ENCODE measurements around the gene CCDC192. TPM values are rescaled to one million over a fixed set of nuclear protein-coding genes. Genes with fewer than 3 reads are reported as not detected.
"Not testable (repeated sequence)": the region's sequence is repeated elsewhere in the genome, so short reads cannot be mapped to it uniquely, and the experiment has no call there.

CCDC192 gene, protein sequence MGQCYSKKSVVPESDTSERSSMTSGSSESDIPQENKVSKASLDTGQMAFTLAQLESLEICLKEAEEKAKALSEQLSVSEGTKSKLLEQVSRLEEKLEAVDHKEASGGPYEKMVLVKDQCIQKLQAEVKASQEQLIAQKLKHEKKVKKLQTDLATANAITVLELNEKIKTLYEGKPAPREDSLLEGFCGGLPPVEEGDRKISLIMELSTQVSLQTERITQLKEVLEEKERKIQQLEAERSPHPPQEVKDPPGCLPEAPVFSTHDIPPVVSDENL
- total RNA-seq: not detected

DNA sequence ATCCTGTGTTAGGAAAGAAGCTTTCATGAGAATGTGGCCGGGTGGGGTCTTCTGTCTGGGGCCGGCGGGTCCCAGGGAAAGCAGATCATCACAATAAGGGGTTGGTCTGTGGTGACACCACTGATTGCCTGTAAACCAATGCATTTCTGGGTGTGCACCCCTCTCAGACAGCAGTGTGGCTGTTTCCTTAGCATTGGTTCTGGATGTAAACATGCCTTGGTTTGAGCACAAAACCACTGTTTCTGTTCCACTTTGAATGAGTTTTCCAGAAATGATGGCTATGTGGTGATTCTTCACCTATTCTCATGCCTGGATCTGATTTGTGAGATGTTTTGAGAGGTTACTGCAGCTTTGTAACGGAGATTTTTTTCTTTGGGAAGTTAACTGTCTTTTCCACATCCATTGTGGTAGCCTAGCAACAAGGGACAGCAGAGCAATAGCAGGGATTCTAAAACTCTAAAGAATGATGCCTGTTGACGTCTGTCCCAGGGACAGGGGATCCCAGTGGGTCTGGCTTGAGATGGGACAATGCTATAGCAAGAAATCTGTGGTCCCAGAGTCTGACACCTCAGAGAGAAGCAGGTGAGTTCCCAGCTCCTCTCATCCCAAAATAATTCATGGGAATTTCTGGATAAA, at the start of gene CCDC192:
TSS of gene CCDC192 (plus strand) at position 466 of the 636 bp plus-strand sequence. CDS start at position 521, 55 bp downstream.
- Mint-ChIP-seq H3K36me3 (no peaks in the 10 kb centered on the region), H3K4me3 (no peak within 1 kb of the TSS), H3K27me3 (peaks cover 12% of the 10 kb centered on the region), H3K4me1 (no peaks in the 10 kb centered on the region), H3K27ac (no peak within 1 kb of the TSS), H3K9me3 (no peaks in the 10 kb centered on the region)
- DNase-seq: no peak

DNA sequence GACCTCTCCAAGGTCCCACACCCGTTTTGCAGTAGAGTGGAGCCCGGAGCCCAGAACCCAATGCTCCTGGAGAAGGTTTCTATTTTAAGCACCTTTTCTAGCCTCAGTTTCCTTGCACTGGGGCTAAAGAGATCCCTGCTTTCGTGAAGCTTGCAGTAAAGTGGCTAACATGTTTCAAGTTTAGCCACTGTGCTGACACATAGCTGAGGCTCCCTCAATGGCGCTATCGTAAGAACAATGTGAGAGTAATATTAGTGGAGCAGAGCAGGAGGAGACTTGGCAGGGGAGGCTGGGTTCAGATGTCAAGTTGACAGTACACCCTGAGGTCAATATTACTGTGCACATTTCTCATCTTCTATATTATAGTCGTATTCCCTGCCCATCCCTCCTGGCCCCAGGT, 46.4 kb upstream of the CCDC192 start:
- DNase-seq: no peak
- Mint-ChIP-seq H3K36me3 (no peaks in the 10 kb centered on the region), H3K4me3 (no peak overlapping the region), H3K9me3 (no peaks in the 10 kb centered on the region), H3K27me3 (no peaks in the 10 kb centered on the region), H3K27ac (no peak overlapping the region), H3K4me1 (no peaks in the 10 kb centered on the region)

DNA sequence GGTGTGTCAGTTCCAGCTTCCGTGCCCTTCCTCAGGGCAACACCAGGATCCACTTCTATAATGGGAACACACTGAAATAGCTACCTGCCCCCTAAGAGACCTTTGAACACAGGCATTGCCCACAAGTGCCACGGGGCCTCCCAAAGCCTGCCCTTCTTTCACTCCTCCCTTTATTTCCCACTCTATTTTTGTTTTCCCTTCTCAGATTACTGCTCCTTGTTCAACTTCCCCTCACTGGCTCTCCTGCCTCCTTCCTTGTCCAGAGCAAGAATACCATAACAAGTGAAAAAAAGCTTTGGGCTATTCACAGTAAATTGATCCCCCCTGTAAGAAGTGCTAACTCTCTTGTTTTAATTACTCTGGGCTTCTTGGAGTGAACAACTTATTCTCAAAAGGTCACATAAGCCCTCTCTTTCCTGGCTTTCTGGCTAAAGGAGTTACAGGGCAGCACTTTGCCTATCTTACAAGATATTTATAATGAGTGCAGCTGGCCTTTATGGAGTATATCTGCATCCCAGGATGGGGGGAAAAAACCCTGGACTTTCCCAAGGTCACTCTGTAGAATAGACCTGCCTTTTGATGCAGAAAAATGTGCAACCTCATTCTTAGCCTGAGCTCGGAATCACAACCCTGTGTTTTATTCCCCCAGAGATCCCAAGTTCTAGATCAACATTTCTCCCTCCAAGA, 43.0 kb upstream of the CCDC192 start:
- Mint-ChIP-seq H3K4me1 (no peaks in the 10 kb centered on the region), H3K9me3 (no peaks in the 10 kb centered on the region), H3K36me3 (no peaks in the 10 kb centered on the region), H3K4me3 (no peak overlapping the region), H3K27ac (no peak overlapping the region), H3K27me3 (no peaks in the 10 kb centered on the region)
- no peak for DNase-seq

DNA sequence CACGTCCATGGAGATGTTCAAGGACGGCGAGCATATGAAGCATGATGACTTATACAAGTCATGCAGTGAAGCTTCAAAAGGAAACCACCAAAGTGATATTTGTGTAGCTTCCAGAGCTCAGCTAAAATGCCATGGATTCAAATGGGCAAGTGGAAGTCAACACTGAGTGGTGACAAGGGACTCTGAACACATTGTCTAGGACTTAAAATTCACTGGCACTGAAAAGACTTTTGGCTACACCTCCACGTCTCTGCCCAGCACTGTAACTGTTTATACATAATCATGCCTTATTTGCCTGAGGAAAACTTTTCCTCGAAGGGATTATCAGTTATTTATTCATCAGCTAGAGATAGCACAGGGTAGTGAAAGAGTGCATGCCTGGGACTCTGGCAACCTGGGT, 39.1 kb upstream of the CCDC192 start:
- Mint-ChIP-seq H3K27me3 (peaks cover 3% of the 10 kb centered on the region), H3K9me3 (no peaks in the 10 kb centered on the region), H3K4me3 (no peak overlapping the region), H3K27ac (no peak overlapping the region), H3K4me1 (no peaks in the 10 kb centered on the region), H3K36me3 (no peaks in the 10 kb centered on the region)
- DNase-seq: no peak

DNA sequence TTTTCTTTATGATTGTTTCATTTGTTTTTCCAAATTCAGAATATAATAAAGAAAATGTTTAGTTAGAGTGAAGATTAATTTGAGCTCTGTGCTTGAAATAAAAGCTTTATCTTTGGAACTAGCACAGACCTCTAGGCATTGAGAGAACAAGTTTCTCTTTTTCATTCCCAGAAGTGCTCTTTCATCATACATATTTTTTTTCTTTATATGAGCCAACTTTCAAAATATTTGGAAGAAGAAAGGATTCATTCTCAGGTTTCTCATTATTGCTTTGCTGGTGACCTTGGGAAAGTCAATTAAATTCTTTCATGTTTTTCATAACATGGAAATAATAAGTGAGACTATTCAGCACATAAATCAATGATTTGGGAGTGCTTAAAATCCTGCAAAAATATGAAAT, 37.5 kb upstream of the CCDC192 start:
- peaks cover 3% of the 10 kb centered on the region for H3K27me3 Mint-ChIP-seq
- H3K27ac Mint-ChIP-seq: no peak overlapping the region
- no peaks in the 10 kb centered on the region for H3K36me3 Mint-ChIP-seq
- DNase-seq: no peak
- H3K4me1 Mint-ChIP-seq: no peaks in the 10 kb centered on the region
- H3K9me3 Mint-ChIP-seq: no peaks in the 10 kb centered on the region
- H3K4me3 Mint-ChIP-seq: no peak overlapping the region

DNA sequence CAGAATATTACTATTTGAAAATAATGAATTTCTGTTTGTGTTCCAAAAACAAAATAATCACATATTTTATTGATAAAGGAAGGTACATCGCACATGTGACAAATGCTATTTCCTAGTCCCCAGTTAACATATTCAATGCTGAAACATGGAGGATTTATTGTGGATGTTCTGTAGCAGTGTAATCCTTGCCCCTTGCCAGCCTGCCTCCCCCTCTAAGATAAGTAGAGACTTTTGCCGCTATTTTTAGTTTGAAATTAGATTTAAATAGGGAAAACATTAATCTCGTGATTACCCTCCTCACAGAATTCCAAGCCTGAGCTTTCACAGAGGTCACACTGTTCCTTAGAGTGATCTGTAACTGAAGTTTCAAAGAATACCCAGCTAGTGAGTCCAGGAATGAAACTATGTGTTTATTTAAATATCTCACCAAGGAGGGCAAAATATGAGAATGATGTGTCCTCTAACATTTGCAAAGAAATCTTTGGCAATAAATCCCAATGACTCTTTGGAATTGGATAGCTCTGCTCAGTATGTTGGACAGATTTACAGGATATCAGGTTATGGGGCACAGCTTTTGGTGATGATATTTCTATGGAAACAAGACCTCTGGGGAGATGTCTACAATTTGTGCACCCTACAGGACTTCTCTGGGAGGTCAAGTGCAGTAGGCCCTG, 37.0 kb upstream of the CCDC192 start:
- Mint-ChIP-seq H3K27me3 (peaks cover 3% of the 10 kb centered on the region), H3K4me1 (no peaks in the 10 kb centered on the region), H3K9me3 (no peaks in the 10 kb centered on the region), H3K27ac (no peak overlapping the region), H3K4me3 (no peak overlapping the region), H3K36me3 (no peaks in the 10 kb centered on the region)
- DNase-seq: no peak

DNA sequence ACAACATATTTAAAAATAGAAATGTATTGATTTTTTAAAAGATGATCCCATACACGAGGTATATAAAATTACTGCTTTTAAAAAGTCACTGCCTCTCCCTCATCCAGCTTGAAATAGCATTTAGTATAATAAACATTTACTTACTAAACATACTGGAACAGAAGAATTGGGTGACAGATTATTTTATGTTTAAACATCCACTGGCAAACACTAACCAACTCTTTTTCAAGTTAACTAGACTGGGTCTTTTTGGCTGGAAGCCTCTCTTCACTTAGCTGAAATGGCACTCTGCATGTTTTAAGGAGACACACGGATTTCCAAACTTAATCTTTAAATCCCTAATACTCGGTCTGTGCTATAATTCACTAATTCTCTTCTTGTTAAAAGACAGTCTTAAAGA, 35.3 kb upstream of the CCDC192 start:
- H3K36me3 Mint-ChIP-seq: no peaks in the 10 kb centered on the region
- H3K27ac Mint-ChIP-seq: no peak overlapping the region
- no peaks in the 10 kb centered on the region for H3K9me3 Mint-ChIP-seq
- H3K4me1 Mint-ChIP-seq: no peaks in the 10 kb centered on the region
- DNase-seq: no peak
- H3K27me3 Mint-ChIP-seq: peaks cover 3% of the 10 kb centered on the region
- no peak overlapping the region for H3K4me3 Mint-ChIP-seq

DNA sequence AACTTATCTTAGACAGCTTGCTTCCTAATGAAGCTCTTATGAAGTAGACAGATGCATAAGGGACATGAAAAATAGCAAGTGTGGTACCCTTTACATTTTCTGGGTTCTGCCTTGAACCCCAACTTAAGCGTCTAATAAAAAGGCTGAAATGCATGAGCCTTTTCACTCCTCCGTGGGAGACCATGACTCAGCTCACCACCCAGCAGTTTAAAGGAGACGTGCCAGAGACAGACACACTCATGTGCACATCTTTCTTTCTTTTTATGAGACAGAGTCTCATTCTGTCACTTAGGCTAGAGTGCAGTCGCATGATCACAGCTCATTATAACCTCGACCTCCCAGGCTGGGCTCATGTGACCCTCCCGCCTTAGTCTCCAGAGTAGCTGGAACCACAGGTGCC, 32.0 kb upstream of the CCDC192 start:
- Mint-ChIP-seq H3K36me3 (no peaks in the 10 kb centered on the region), H3K27ac (no peak overlapping the region), H3K9me3 (no peaks in the 10 kb centered on the region), H3K27me3 (peaks cover 3% of the 10 kb centered on the region), H3K4me1 (no peaks in the 10 kb centered on the region), H3K4me3 (no peak overlapping the region)
- no peak for DNase-seq

DNA sequence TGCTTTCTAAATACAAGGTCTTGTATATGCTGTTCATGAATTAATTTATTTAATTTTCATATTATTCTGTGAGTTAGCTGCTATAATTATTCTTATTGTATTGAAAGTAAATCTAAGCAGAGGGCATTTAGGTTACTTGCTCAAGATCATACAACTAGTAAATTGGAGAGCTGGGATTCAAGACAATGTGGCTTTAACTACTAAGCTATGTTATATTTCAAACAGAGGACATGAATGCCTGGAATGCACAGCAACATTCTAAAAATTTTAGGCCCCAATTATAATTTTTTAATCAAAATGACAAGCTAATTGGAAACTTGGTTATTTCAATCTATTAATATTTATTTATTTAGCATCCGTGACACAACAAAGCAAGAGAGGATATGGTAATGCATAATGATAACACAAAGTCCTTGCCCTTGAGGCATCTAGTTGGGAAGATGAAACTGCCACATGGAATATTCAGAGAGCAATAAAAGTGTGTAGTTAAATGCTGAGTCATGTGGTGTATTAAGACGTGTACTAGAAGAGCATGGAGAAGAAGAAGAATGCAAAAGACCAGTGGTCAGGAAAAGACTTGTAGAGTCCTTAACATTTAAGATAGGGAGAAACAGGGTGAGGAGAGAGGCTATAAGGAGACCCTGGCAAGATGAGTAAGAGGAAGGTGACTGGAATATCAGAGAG, 29.9 kb upstream of the CCDC192 start:
- Mint-ChIP-seq H3K4me3 (no peak overlapping the region), H3K9me3 (no peaks in the 10 kb centered on the region), H3K36me3 (no peaks in the 10 kb centered on the region), H3K4me1 (no peaks in the 10 kb centered on the region), H3K27ac (no peak overlapping the region), H3K27me3 (peaks cover 3% of the 10 kb centered on the region)
- DNase-seq: no peak

DNA sequence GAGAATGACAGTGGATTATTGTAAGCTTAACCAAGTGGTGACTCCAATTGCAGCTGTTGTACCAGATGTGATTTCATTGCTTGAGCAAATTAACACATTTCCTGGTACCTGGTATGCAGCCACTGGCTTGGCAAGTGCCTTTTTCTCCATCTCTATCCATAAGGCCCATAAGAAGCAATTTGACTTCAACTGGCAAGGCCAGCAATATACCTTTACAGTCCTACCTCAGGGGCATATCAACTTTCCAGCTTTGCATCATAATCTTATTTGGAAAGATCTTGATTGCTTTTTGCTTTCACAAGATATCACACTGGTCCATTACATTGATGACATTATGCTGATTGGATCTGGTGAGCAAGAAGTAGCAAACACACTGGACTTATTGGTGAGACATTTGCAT, 26.2 kb upstream of the CCDC192 start:
- not testable (repeated sequence) for H3K9me3 Mint-ChIP-seq, H3K4me1 Mint-ChIP-seq, DNase-seq, H3K27me3 Mint-ChIP-seq, H3K36me3 Mint-ChIP-seq, H3K4me3 Mint-ChIP-seq, H3K27ac Mint-ChIP-seq

DNA sequence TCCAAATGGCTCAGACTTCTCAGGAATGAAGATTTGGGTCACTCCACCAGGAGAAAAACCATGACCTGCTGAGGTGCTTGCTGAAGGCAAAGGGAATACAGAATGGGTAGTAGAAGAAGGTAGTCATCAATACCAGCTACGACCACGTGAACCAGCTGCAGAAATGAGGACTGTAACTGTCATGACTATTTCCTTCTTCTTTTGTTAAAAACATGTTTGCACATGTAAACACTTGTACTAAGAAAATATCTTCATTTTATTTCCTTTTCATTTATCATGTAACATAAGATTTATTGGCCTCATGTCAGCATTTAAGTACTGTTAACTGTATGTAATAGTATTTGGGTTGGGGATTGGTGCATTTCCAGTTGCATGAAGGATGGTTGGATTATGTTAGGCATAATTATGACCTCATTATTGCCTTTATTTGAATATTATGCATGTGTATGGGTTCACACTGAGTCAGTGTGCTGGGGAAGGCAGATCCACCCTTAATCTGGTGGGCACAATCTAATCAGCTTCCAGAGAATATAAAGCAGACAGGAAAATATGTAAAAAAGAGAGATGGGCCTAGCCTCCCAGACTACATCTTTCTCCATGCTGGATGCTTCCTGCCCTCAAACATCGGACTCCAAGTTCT, 23.4 kb upstream of the CCDC192 start:
- DNase-seq, H3K9me3 Mint-ChIP-seq, H3K4me3 Mint-ChIP-seq, H3K4me1 Mint-ChIP-seq, H3K27ac Mint-ChIP-seq, H3K27me3 Mint-ChIP-seq, H3K36me3 Mint-ChIP-seq: not testable (repeated sequence)

DNA sequence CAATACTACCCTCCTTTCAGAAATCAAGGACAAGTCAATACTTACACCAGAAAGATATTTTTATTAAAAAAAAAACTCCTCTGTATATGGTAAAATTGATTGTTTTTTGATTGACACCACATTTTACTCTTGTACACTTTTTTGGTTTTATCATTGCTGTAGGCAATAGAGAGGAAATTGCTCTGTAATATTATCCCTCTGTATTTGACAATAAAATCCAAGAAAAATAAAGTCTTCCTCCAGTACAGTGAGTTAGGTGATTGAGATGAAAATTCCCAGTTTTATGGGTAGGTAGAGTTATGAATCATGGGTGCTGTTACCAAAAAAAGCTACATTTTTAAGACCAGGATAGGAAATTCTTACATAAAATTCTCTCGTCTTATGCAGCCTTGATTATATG, 22.6 kb upstream of the CCDC192 start:
- H3K4me1 Mint-ChIP-seq: no peaks in the 10 kb centered on the region
- H3K36me3 Mint-ChIP-seq: no peaks in the 10 kb centered on the region

DNA sequence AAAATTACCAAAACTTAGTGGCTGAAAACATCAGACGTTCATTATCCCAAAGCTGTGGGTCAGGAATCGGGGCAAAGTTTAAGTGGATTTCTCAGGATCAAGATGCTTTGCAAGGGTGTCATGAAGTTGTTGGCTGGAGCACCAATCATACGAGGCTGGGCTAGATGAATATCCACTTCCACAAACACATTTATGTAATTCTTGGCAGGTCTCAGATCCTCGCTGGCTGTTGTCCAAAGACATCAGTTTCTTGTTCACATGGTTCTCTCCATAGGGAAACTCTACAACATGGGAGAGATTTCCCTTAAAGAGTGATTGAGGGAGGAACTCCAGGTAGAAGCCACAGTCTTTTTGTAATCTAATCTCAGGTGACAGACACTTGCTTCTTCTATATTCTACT, 20.2 kb upstream of the CCDC192 start:
- Mint-ChIP-seq H3K27ac (no peak overlapping the region), H3K27me3 (peaks cover 4% of the 10 kb centered on the region), H3K4me1 (no peaks in the 10 kb centered on the region), H3K36me3 (no peaks in the 10 kb centered on the region), H3K9me3 (no peaks in the 10 kb centered on the region), H3K4me3 (no peak overlapping the region)
- no peak for DNase-seq

More for the DNA sequence above, 22.6 kb upstream of the CCDC192 start:
- H3K27ac Mint-ChIP-seq: no peak overlapping the region
- DNase-seq: no peak
- no peak overlapping the region for H3K4me3 Mint-ChIP-seq
- peaks cover 4% of the 10 kb centered on the region for H3K27me3 Mint-ChIP-seq
- no peaks in the 10 kb centered on the region for H3K9me3 Mint-ChIP-seq

DNA sequence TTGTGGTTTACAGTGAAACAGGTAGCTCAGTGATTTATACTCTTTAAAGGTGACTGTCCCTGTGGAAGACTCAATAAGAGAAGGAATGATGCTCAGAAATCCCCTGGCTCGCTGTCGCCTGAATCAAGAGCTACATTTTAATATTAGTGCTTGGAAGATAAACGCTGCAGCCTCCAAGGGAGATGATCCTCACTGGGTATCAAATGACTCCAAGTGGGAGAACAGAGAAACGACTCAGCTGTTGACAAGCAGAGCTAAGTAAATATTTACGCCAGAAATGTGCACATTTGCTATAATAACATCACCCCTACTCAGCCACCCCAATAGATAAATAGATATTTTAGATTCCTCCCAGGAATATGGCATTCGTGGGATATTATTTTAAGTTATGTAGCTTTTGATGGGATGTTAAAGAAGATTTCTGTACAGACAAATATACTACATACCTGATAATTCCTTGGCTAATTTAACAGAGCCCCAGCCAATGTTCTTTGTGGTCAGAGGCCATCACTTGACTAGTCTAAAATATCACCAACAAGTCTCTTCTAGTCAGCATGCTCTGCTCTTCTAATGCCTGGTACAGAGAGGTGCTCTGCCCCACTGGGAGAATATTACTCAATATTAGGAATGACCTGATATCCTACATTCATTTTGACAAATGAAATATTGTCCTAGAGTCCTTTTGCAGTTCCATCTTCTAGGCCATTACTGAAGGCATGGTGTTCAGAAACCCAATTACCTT, 18.3 kb upstream of the CCDC192 start:
- Mint-ChIP-seq H3K27ac (no peak overlapping the region), H3K4me3 (no peak overlapping the region), H3K27me3 (peaks cover 4% of the 10 kb centered on the region), H3K36me3 (no peaks in the 10 kb centered on the region), H3K9me3 (no peaks in the 10 kb centered on the region), H3K4me1 (no peaks in the 10 kb centered on the region)
- DNase-seq: no peak

Data from activated naive CD8-positive, alpha-beta T cell treated with anti-CD3 and anti-CD28 coated beads for 36 hours (primary cell).